Bone marrow (tissue), 2 donors: ENCODE measurements around the gene LAIR2.

Experiments used
- DNase-seq, 2 donors: peaks; one replicate each; lab custom pipeline; 2025; lab: John Stamatoyannopoulos, UW

The LAIR2 gene

GRCh38 chr19:54502518-54503048, at the start of gene LAIR2:
Gene LAIR2, plus strand, starts transcription at chr19:54502831. Its CDS starts 88 bp downstream, at chr19:54502919.
- DNase-seq: no peak

- no peak for DNase-seq
These were observed 48.5 kb upstream of the LAIR2 start for GRCh38 chr19:54453921-54454780.

- no peak for DNase-seq
These were observed 47.6 kb upstream of the LAIR2 start for GRCh38 chr19:54454781-54455675.

- no peak for DNase-seq
These were observed 46.7 kb upstream of the LAIR2 start for GRCh38 chr19:54455786-54456422.

GRCh38 chr19:54456423-54457373, 45.9 kb upstream of the LAIR2 start:
- DNase-seq: no peak

- no peak for DNase-seq
These were observed 44.6 kb upstream of the LAIR2 start for GRCh38 chr19:54457773-54458647.

GRCh38 chr19:54458648-54459281, 43.9 kb upstream of the LAIR2 start:
- no peak for DNase-seq

GRCh38 chr19:54459282-54460229, 43.1 kb upstream of the LAIR2 start:
- DNase-seq: no peak

- no peak for DNase-seq
These were observed 42.2 kb upstream of the LAIR2 start for GRCh38 chr19:54460230-54461005.

- DNase-seq: no peak
These were observed 41.4 kb upstream of the LAIR2 start for GRCh38 chr19:54461210-54461609.

GRCh38 chr19:54461613-54462012, 41.0 kb upstream of the LAIR2 start:
- DNase-seq: no peak

GRCh38 chr19:54462047-54462654, 40.5 kb upstream of the LAIR2 start:
- no peak for DNase-seq

- DNase-seq: peak; percentile 15 to 74
These were observed 39.7 kb upstream of the LAIR2 start for GRCh38 chr19:54462655-54463530.

GRCh38 chr19:54463531-54464043, 39.0 kb upstream of the LAIR2 start, which contains the start of gene LENG9:
Gene LENG9, minus strand, starts transcription at chr19:54463778. Its CDS starts 252 bp downstream, at chr19:54463526.
- DNase-seq: peak; percentile 93 to 98

GRCh38 chr19:54464044-54464629, 38.5 kb upstream of the LAIR2 start:
- DNase-seq: peak; percentile 55 to 98
